Subcutaneous adipose tissue (tissue), 4 donors: Measurements from ENCODE around the gene FANCF. TPM values are rescaled to one million over a fixed set of nuclear protein-coding genes. Genes with fewer than 3 reads are reported as not detected.

ENCODE experiments used
- CTCF ChIP-seq: fragments of 450-650 bp; IDR thresholded peaks from one replicate; pipeline ENCODE4 v1.5.1; 2016; ENCODE audit warnings: low read depth, mild to moderate bottlenecking, control low read depth, antibody characterized with exemption, moderate library complexity
- total RNA-seq, 4 donors: library from RNA; depleted of rRNA; stranded (reverse); fragments of >200 nt; gene quantifications; one replicate each; pipeline ENCODE4 v1.1.0, GENCODE V29; 2016

Gene FANCF
- total RNA-seq, 4 donors from 2014 or later, result 2.3 to 4.8 (median 2.8) TPM

DNA sequence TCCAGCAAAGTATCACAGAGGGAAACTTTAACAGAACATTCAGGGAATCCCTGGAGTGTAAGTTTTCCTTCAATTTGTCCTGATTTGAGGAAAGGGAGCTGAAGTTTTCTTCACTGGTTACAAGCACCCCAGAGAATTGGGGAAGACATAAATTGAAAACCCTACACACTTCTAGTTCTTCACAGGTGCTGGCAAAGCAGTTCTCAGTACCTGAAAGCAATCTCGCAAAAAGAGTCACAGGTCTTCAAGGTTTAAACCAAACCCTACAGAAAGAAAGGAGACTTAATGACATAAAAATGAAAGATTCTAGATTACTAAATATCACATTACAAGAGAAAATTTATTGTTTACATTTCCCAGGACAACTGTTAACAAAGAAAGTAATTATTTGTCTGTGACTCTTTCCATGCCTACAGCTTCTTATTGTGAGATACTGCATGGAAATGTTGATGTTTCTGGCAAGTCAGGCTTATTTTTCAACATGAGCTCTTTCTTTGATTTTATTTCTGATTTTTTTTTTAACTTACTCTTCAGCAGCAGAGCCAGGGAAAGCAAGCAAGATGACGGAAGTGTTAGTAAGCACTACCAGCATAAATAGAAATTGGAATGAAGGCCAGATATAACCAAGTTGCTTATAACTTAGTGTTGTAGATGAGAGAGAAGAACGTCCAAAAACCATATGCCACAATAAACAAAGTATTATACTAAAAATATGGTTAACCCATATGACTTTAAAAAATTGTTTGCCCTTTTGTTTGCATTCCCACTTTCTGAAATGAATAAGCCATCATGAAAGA lies 44.1 kb downstream of the FANCF start:
- no peak for TF ChIP-seq CTCF

- TF ChIP-seq CTCF, result no peak
Measured at GRCh38 chr11:22577854-22578253, 47.8 kb downstream of the FANCF start.

Other genes with a start within 250 kb of the FANCF start
- gene GAS2, start 40.8 kb upstream of the FANCF start, total RNA-seq, result 1 to 10 TPM; 1.4 to 6.0 (median 2.4) TPM
- gene SVIP, start 204.0 kb upstream of the FANCF start, total RNA-seq, result 1 to 10 TPM; 3.1 to 9.6 (median 4.3) TPM
- gene CCDC179, start 234.7 kb upstream of the FANCF start, total RNA-seq, result not detected